GM19099 (cell line): Measurements from ENCODE around the gene C16orf96.

Source experiments
- POLR2A ChIP-seq: IDR thresholded peaks from 3 replicates; pipeline ENCODE4 v1.6.1; 2011; ENCODE audit warnings: low read depth; ENCODE audit not compliant: insufficient read length; ENCODE audit errors: extremely low read depth

Gene C16orf96

GRCh38 chr16:4520913-4521312 is 35.2 kb upstream of the C16orf96 start:
- no peak for TF ChIP-seq POLR2A

GRCh38 chr16:4522051-4522581 is 34.0 kb upstream of the C16orf96 start:
- no peak for TF ChIP-seq POLR2A

GRCh38 chr16:4523686-4524085 is 32.5 kb upstream of the C16orf96 start:
- no peak for TF ChIP-seq POLR2A

GRCh38 chr16:4524571-4524970 is 31.6 kb upstream of the C16orf96 start:
- TF ChIP-seq POLR2A: no peak

DNA sequence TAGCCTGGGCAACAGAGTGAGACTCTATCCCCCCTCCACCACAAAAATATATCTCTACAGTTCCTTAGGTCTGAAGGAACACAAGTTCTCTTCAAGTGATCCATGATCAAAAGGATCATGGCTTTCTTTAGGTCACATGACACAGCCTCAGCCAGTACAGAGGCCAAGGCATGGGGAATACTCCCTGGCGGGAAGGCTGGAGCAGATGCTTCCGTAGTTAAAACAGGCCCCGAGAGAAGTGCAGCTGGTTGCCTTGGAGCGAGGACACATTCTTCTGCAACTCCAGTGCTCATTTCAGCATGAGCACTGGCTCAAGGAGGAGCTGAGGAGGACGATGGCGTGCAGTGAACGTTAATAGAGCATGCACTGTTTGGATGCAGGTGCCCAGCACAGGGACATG is 31.1 kb upstream of the C16orf96 start:
- TF ChIP-seq POLR2A: no peak

GRCh38 chr16:4525634-4526277 is 30.4 kb upstream of the C16orf96 start:
- no peak for TF ChIP-seq POLR2A

DNA sequence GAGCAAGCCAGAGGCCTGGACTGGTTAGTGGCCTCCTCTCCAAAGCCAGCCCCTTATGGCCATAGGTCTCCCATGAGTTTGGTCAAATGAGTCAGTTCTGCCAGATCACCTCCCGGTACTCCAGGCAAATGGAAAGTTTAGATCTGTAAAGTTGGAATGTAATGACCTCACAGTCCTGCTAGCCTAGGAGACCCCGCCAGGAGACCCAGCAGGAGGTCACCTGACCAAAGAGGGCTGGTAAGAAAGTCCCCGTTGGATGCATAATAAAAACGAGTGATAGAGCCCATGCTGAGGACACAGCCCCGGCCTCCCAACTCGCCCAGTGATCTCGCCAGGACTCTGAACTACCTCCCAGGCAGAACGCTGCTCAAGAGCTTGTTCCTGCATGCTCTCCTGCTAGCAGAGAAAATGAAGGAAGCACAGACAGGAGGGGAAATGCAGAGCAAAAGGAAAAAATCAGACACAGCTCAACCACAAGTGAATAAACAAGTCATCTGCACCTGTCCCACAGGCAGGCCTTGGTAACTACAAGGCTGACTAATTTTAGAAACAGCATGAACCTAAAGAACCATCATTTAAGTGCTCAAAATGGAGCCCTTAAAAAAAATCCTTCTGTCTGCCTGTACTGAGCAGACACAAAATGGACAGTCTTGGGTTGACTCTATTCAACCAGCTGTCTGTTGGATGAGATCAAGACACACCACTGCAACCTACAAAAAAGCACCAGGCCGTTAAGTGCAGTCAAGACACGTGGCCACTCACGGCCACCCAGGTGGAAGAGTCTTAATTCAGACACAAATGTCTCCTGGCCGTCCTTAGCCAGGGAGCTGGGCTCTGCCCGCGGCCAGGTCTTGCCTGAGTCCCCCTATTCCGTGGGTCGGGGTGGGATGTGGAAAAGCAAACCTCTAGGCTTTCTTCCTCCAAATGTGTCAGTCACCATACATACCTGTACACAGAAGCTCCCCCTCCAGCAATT is 26.8 kb upstream of the C16orf96 start:
- no peak for TF ChIP-seq POLR2A

GRCh38 chr16:4531811-4532210 is 24.3 kb upstream of the C16orf96 start:
- no peak for TF ChIP-seq POLR2A

- TF ChIP-seq POLR2A: no peak
These were observed 23.9 kb upstream of the C16orf96 start for GRCh38 chr16:4532238-4532637.

DNA sequence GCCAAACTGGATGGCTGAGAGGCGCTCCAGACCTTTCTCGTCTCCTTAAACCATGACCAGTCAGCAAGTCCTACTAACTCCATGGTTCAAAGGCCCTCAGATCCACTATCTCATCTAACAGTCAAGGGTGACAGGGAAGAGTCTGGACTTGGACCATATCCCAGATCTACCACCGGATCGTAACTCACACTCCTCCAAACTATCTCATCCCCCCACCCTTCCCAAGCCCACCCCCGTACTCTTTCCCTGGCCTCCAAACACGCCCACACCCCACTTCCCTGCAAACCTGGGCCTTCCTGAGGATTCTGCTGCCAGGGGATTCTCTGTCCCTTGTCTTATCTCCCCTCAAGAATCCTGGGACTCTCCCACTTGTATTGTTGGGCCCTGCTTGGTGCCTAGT is 22.6 kb upstream of the C16orf96 start:
- TF ChIP-seq POLR2A: no peak

- TF ChIP-seq POLR2A: no peak
These were observed 21.9 kb upstream of the C16orf96 start for GRCh38 chr16:4534151-4534790.

- TF ChIP-seq POLR2A: no peak
These were observed 20.5 kb upstream of the C16orf96 start for GRCh38 chr16:4535627-4536108.

DNA sequence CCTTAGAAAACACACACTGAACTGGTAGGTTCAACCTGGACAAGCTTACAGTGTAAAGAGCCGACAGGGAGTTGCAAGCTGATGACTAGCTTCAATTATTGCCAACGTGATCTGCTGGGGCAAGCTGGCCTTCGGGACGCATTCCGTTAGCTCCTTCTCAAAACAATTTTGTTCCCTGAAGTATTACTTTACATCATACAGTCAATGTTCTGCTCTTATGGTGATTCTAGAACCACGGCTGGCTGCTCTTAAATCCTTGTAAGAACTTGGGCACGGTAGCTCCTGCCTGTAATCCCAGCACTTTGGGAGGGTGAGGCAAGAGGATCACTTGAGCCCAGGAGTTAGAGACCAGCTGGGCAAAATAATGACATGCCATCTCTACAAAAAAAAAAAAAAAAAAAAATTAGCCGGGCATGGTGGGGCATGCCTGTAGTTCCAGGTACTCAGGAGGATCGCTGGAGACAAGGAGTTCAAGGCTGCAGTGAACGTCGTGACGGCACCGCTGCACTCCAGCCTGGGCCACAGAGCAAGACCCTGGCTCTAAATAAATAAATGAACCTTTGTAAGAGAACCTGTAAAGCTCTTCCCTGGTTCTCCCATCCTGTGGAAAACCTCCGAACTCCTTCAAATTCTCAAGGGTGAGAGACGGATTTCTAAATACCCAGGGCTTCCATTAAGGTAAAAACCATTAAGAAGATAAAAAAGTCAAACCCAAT is 19.6 kb upstream of the C16orf96 start:
- no peak for TF ChIP-seq POLR2A

- no peak for TF ChIP-seq POLR2A
These were observed 18.5 kb upstream of the C16orf96 start for GRCh38 chr16:4537376-4538343.
